Nephron progenitor cell (in vitro differentiated cells): ENCODE results near the gene MYORG.

Experiments
- DNase-seq: peaks from one replicate; pipeline ENCODE4 v3.0.0; 2021
- H3K27ac Mint-ChIP-seq: 2 replicates; pipeline ENCODE4 v1.8.0; 2021; ENCODE audit warnings: mild to moderate bottlenecking, moderate library complexity, mixed read lengths
- H3K27me3 Mint-ChIP-seq: 2 replicates; pipeline ENCODE4 v1.8.0; 2021; ENCODE audit warnings: mild to moderate bottlenecking, low read depth, mixed read lengths; ENCODE audit not compliant: poor library complexity
- H3K36me3 Mint-ChIP-seq: 2 replicates; pipeline ENCODE4 v1.8.0; 2021; ENCODE audit warnings: low read depth, mixed read lengths
- H3K4me1 Mint-ChIP-seq: 2 replicates; pipeline ENCODE4 v1.8.0; 2021; ENCODE audit warnings: mixed read lengths
- H3K4me3 Mint-ChIP-seq: 2 replicates; pipeline ENCODE4 v1.8.0; 2021; ENCODE audit warnings: mild to moderate bottlenecking, moderate library complexity, mixed read lengths
- H3K9me3 Mint-ChIP-seq: 2 replicates; pipeline ENCODE4 v1.8.0; 2021; ENCODE audit warnings: mild to moderate bottlenecking, moderate library complexity, mixed read lengths
- TF ChIP-seq, protein P1 (sequence below): fragments of 200-600 bp; sonication (generic); IDR thresholded peaks from 2 replicates; pipeline ENCODE4 v1.5.0; 2021; ENCODE audit warnings: antibody characterized with exemption

MYORG gene

GRCh38 chr9:34400686-34401602 lies 24.2 kb upstream of the MYORG start:
- Mint-ChIP-seq H3K9me3 (no peaks in the 10 kb centered on the region), H3K4me3 (no peak overlapping the region), H3K27ac (no peak overlapping the region), H3K4me1 (no peaks in the 10 kb centered on the region), H3K36me3 (no peaks in the 10 kb centered on the region), H3K27me3 (peaks cover 3% of the 10 kb centered on the region)
- TF ChIP-seq, protein P1, sequence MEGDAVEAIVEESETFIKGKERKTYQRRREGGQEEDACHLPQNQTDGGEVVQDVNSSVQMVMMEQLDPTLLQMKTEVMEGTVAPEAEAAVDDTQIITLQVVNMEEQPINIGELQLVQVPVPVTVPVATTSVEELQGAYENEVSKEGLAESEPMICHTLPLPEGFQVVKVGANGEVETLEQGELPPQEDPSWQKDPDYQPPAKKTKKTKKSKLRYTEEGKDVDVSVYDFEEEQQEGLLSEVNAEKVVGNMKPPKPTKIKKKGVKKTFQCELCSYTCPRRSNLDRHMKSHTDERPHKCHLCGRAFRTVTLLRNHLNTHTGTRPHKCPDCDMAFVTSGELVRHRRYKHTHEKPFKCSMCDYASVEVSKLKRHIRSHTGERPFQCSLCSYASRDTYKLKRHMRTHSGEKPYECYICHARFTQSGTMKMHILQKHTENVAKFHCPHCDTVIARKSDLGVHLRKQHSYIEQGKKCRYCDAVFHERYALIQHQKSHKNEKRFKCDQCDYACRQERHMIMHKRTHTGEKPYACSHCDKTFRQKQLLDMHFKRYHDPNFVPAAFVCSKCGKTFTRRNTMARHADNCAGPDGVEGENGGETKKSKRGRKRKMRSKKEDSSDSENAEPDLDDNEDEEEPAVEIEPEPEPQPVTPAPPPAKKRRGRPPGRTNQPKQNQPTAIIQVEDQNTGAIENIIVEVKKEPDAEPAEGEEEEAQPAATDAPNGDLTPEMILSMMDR: no peak
- no peak for DNase-seq

- Mint-ChIP-seq H3K9me3 (no peaks in the 10 kb centered on the region), H3K27me3 (peaks cover 3% of the 10 kb centered on the region), H3K36me3 (no peaks in the 10 kb centered on the region), H3K27ac (no peak overlapping the region), H3K4me3 (no peak overlapping the region), H3K4me1 (no peaks in the 10 kb centered on the region)
- DNase-seq: peak; percentile 26
- TF ChIP-seq, protein P1: no peak
Observed at GRCh38 chr9:34400275-34400674, 23.6 kb upstream of the MYORG start.

- Mint-ChIP-seq H3K27ac (no peak overlapping the region), H3K27me3 (peaks cover 3% of the 10 kb centered on the region), H3K9me3 (no peaks in the 10 kb centered on the region), H3K36me3 (no peaks in the 10 kb centered on the region), H3K4me1 (no peaks in the 10 kb centered on the region), H3K4me3 (no peak overlapping the region)
- TF ChIP-seq, protein P1: no peak
- no peak for DNase-seq
Observed at GRCh38 chr9:34399729-34400128, 23.0 kb upstream of the MYORG start.

- no peak overlapping the region for H3K27ac Mint-ChIP-seq
- no peaks in the 10 kb centered on the region for H3K36me3 Mint-ChIP-seq
- TF ChIP-seq, protein P1: no peak
- no peak for DNase-seq
- H3K4me3 Mint-ChIP-seq: no peak overlapping the region
- no peaks in the 10 kb centered on the region for H3K4me1 Mint-ChIP-seq
- no peaks in the 10 kb centered on the region for H3K9me3 Mint-ChIP-seq
- peaks cover 3% of the 10 kb centered on the region for H3K27me3 Mint-ChIP-seq
Observed at GRCh38 chr9:34398875-34399274, 22.2 kb upstream of the MYORG start.

DNA sequence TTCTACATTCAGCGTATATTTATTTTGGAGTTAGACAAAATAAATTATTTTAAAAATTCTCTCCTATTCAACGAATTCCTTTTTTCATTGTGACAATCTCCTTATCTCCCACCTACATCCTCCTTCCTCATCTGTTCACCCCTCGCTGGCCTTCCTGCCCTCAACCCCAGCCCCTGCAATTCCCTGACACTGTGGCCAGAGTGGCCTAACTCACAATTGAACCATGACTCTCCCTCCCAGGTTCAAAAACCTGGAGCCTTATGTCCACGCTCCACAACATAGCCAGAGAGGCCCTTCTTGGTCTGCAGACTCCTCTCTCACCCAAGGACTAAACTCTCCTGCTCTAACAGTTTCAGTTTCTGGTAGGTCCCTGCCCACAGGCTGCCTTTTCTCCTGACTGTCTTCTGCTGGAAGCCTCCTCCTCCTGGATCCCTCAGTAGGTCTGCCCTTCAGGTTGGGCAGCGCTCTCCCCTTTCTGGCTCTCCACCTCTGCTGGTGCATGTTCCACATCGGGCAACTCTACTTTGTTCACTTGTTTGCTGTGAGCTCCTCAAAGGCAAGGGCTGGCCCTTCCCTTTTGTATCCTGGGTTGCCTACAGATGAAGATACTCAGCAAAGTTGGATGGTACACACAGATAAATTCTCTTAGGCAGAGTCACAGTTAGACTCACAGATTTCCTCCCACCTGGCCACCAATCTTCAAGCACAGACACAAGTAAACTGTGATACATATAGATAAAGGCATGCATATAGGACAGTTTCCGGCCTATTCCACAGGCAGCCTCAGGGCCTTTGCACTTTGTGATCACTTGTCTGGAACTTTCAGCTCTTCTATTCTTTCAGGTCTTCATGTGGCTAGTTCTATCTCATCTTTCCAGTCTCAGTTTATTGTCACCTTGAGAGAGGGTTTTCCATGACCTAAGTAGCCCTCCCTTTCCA lies 19.8 kb upstream of the MYORG start:
- DNase-seq: no peak

More for the DNA sequence above, 19.8 kb upstream of the MYORG start:
- Mint-ChIP-seq H3K9me3 (no peaks in the 10 kb centered on the region), H3K36me3 (no peaks in the 10 kb centered on the region), H3K4me1 (no peaks in the 10 kb centered on the region), H3K27ac (no peak overlapping the region), H3K27me3 (peaks cover 13% of the 10 kb centered on the region), H3K4me3 (no peak overlapping the region)
- TF ChIP-seq, protein P1: no peak
